ENCODE results near the gene AKNA.

The AKNA gene

DNA sequence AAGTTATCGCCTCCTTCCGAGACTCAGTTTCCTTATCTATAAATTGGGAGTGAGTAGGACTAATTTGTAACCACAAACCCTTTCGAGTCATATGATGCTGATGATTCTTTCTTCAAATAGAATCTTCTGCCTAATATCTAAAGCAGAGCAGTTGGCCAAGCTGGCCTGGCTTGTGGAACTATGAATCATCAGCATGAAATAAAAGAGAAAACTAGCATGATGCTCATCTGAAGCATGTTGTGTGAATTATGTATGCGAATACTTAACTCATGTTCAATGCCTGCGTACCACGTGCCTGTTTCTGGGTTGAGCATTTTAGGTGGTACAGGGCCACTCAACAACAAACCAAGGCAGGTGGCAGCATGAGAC lies 79.9 kb downstream of the AKNA start:
- in situ Hi-C loops (cut with MboI; ENCODE audit: low sequenced_read_pairs, unreplicated experiment) = no loop called here
- no peak for DNase-seq (ENCODE audit: low spot score)
- TF ChIP-seq, protein P1, sequence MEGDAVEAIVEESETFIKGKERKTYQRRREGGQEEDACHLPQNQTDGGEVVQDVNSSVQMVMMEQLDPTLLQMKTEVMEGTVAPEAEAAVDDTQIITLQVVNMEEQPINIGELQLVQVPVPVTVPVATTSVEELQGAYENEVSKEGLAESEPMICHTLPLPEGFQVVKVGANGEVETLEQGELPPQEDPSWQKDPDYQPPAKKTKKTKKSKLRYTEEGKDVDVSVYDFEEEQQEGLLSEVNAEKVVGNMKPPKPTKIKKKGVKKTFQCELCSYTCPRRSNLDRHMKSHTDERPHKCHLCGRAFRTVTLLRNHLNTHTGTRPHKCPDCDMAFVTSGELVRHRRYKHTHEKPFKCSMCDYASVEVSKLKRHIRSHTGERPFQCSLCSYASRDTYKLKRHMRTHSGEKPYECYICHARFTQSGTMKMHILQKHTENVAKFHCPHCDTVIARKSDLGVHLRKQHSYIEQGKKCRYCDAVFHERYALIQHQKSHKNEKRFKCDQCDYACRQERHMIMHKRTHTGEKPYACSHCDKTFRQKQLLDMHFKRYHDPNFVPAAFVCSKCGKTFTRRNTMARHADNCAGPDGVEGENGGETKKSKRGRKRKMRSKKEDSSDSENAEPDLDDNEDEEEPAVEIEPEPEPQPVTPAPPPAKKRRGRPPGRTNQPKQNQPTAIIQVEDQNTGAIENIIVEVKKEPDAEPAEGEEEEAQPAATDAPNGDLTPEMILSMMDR (IDR thresholded peaks at IDR 0.05; ENCODE audit: borderline replicate concordance, control extremely low read depth, extremely low read depth, insufficient read depth, missing control alignments) = no peak

DNA sequence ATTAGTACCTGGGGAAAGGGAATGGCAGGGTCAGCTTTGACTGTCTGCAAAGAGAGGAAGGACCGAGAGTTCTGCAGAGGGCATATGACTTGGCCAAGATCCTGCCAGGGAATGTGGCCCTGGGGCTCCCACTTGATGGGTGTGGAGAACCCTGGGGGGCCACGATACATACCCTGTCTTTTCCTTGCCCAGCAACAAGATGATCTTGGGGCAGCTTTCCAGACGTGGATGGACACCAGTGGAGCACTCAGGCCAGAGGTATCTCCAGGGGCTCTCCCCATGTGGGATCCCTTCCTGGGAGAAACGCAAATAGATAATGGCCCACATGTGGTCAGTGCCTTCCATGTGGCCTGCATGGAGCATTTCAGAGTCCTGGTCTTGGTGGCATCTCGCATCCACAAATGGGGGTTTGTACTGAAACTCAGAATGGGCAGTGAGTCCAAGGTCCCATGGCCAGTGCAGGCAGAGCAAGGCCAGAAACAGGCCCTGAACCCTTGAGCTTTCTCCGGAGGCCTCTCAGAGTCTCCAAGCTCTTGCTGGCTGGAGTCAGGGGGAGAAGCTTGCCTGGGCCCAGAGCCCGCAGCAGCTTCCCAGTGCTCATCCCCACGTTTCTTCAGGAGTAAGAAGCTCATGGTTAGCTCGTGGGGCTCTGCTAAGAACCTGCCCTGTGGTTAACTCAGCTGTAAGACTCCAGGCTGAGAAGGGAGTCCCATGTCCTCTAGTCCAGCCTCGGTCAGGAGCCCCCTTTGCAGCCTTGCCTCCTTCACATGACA lies 83.2 kb downstream of the AKNA start:
- TF ChIP-seq, protein P1 (IDR thresholded peaks at IDR 0.05; ENCODE audit: borderline replicate concordance, control extremely low read depth, extremely low read depth, insufficient read depth, missing control alignments) = no peak
- in situ Hi-C loops (cut with MboI; ENCODE audit: low sequenced_read_pairs, unreplicated experiment) = no loop called here

DNA sequence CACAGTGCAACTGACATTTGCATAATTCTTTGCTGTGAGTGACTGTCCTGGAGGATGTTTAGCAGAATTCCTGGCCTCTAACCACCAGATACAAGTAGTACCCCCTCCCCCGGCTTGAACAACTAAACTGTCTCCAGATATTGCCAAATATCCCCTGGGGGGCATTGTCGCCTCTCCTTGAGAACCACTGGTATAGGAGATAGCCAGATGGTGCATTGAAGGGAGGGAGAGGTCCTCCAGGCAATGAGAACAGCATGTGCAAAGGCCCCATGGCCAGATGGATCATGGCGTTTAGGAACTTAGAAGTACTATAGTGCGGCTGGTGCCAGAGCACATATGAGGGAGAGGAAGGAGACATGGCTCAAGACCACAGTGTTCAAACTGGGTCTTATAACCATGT lies 83.8 kb downstream of the AKNA start:
- in situ Hi-C loops (cut with MboI; ENCODE audit: low sequenced_read_pairs, unreplicated experiment) = no loop called here
- DNase-seq (ENCODE audit: low spot score) = no peak
- TF ChIP-seq, protein P1 (IDR thresholded peaks at IDR 0.05; ENCODE audit: borderline replicate concordance, control extremely low read depth, extremely low read depth, insufficient read depth, missing control alignments) = no peak

More for the DNA sequence above, 83.2 kb downstream of the AKNA start:
- DNase-seq (ENCODE audit: low spot score) = no peak

DNA sequence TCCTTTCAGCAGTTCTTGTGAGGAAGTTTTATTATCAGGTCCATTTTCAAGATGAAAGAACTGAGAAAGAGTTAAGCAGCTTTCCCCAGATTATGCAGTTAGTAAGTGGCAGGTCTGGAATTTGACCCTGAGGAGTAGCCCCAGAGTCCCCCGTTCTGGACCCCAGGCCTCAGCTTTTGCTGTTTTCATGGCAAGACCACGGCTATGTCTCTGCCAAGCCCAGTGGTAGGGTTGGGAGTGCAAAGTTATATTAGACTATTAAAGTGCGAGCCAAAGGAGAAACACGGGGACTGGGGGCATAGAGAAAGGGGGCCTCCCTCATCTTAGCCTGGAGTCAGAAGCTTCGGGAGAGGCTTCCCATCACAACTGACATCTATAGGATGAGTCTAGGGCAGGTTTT lies 84.2 kb downstream of the AKNA start:
- TF ChIP-seq, protein P1 (IDR thresholded peaks at IDR 0.05; ENCODE audit: borderline replicate concordance, control extremely low read depth, extremely low read depth, insufficient read depth, missing control alignments) = no peak
- in situ Hi-C loops (cut with MboI; ENCODE audit: low sequenced_read_pairs, unreplicated experiment) = no loop called here
- no peak for DNase-seq (ENCODE audit: low spot score)

DNA sequence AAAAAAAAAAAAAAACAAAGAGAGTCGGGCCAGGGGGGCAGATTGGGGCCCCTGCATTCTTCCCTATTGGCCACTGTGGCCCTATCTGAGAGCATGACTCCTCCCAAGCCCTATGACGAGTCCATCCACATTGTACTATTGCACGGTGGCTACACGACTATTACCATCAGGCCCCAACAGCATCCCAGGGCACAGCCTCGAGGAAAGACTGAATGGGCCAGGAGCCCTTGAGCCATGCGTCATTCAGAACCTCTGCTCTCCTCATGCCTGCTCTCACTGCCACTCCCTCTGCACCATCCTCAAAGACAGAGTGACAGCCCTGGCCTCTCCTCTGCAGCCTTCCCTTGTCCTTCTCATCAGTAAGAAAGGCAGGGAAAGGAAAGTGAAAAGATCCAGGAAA lies 85.1 kb downstream of the AKNA start:
- in situ Hi-C loops (cut with MboI; ENCODE audit: low sequenced_read_pairs, unreplicated experiment) = no loop called here
- DNase-seq (ENCODE audit: low spot score) = no peak
- TF ChIP-seq, protein P1 (IDR thresholded peaks at IDR 0.05; ENCODE audit: borderline replicate concordance, control extremely low read depth, extremely low read depth, insufficient read depth, missing control alignments) = no peak

DNA sequence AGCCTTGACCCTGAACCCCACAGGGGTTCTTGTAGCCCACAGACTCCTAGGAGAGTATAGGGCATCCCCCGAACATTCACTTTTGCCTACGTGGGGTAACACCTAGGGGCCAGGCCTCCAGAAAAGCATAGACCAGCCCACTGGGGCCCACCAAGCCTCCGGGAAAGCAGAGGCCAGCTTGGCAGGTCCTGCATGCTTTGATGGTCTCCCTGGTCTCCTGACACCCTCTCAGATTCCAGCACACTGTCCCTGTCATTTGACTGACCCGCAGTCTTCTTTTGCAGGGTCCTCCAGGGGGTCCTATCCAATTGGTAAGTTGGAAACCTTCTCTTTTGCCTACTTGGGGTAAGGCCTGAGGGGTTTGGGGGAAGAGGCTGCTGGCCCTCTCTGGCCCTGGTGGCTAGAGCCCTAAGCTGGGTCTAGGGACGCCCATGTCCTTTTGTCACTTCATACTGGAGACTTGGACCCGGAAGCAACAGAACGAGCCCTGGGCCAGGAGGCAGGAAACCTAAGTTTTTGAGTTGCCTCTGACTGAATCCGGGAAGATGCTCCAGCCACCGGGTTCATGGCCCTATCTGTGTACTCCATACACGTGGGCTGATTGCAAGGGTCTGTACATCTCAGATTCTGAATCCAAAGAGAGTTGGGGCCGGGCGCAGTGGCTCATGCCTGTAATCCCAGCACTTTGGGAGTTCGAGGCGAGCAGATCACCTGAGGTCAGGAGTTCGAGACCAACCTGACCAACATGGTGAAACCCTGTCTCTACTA lies 85.8 kb downstream of the AKNA start:
- DNase-seq (ENCODE audit: low spot score) = no peak
- TF ChIP-seq, protein P1 (IDR thresholded peaks at IDR 0.05; ENCODE audit: borderline replicate concordance, control extremely low read depth, extremely low read depth, insufficient read depth, missing control alignments) = no peak
- in situ Hi-C loops (cut with MboI; ENCODE audit: low sequenced_read_pairs, unreplicated experiment) = no loop called here

Data from GM13976 (cell line).